ENCODE data around the gene GJB4. TPM values are rescaled to one million over a fixed set of nuclear protein-coding genes. Genes with fewer than 3 reads are reported as not detected.

GJB4 gene
- total RNA-seq, result not detected in 2 replicates

DNA sequence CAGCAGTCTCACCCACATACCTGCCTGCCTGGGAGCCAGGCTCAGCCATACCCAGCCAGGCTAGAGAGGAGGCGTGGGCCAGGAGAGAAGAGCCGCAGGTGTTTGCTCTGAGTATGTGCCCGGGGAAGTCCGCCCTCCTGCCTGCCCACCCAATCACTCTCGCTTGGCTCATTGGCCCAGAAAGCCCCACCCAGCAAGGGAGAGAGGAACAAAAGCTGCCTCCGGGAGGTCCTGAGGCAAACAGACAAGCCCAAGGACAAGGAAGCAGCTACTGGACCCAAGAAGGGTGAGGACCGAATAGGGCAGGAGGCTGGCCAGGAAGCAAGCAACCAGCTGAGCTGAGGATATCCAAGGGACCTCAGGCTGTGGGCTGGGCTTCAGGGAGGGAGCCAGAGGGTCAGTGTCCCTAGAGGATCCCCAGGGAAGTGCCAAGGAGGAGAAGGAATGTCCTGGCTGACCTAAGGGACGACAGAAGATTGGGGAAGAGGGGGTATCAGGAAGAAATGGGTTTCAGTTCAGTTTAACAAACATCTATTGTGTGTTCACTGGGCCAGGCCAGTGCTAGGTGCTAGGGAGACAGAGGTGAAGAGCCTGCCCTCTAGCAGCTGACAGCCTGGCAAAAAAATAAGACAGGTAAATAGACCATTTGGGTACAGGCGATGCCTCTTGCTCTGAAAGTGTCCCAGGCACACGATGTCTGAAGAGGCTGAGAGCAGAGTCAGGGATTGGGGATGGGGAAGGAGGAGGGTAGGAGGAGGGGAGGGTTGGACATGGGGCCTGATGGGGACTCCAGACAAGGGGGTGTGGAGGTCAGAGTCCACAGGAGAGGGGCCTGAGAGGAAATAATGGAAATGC, at the start of gene GJB4:
Gene GJB4 (plus strand): TSS at position 238 of the 855 bp plus-strand sequence. CDS start 1,515 bp downstream, outside the sequence.

DNA sequence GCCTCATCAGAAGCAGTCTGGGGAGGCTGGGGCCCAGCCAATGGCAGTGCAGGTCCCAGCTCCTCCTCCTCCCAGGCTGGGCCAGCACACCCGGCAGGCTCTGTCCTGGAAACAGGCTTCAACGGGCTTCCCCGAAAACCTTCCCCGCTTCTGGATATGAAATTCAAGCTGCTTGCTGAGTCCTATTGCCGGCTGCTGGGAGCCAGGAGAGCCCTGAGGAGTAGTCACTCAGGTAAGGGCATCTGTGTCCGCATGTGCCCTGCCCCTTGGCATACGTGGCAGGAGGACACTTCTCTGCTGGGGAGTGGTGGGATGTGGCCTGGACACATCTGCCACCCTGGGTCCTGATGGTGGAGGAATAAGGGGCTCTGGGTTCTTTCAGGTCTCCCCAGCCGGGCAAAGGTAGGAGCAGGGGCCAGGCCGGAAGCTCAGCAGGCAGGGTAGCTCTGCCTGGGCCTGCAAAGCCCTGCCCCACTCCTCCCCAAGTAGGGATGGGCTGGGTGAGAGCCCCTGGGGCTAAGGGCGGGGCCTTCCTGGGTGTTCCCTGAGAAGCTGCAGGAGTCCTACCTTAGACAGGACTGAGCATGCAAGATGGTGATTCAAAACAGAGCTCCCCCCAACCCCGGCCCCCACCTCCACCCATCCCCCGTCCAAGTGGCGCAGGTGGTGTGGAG, 4.4 kb upstream of the GJB4 start, which contains the start of gene GJB5:
Gene GJB5 (plus strand): TSS at position 84 of the 674 bp plus-strand sequence. CDS start 2,284 bp downstream, outside the sequence.

DNA sequence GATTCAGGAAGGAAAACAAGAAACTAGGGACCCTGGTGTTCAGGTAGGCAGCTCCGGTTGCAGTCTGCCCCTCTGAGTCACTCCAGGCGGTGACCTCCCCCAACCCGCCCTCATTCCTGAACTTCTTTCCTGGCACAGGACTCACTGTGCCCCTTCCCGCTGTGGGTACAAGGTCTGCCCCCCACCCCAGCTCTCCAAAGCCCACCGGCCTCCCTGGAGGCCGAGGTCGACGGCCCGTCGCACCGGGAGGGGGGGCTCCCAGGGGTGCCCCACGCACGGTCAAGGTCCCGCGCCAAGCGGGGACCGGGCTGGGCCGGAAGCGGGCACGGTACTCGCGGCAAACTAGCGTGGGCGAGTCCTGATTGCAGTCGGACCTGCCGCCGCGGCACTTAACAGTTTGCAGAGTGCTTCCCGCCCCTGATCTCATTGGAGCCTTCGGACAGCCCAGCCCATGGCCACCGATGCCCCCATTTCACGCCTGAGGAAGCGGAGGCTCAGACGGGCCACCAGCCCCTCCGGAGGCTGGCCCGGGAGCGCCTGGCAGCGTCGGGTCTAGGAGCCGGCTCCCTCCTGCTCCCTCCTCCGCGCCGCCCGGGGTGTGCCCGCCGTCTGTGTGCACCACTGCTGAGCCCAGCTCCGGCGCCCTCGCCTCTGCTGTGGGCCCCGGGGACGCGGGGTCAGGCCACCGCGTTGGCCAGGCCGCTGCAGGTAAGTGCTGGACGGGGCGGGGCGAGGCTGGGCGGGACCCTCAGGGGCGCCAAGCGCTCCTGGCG, 21.7 kb downstream of the GJB4 start, which contains the start of gene GJB3:
Gene GJB3 (plus strand): TSS at position 144 of the 773 bp plus-strand sequence. CDS start 3,549 bp downstream, outside the sequence.

DNA sequence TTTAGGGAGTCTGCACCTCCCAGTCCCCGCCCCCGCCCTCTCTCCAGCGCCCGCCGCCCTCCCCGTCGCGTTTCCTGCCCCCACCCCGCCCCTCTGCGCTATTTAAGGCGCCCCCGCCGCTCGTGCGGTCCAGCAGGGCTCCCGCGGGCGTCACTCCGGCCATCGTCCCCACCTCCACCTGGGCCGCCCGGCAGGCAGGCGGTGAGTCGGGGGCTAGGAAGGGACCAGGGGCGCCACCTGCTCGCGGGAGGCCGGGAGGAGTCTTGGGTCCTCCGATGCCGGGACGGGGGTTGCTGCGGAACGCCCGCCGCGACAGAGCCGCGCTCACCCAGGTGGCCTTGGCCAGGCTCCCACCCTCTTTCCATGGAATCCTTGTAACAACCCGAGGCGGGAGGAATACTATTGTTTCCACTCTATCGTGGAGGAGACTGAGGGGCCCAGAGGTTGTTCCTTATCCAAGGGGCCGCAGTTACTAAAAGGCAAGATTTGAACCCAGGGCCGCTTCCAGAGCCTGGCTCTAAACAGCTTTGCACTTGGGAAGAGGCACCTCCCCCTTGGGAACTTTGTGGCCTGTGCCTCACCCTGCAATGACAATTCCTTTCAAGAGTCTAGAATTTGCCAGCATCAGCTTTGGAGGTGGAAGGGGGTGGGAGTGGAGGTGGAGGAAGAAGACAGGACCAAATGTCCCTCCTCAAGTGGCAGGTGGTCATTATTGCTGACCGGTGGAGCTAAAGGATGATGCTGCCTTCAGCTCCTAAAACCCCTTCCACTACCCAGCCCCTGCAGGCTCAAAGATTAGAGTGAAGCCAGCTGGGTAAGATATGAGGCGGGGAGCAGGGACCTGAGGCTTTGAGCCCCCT, 33.6 kb downstream of the GJB4 start, which contains the start of gene GJA4:
Gene GJA4 (plus strand): TSS at position 132 of the 860 bp plus-strand sequence. CDS start 1,215 bp downstream, outside the sequence.

Other genes with a start within 250 kb of the GJB4 start
- gene GJB5, start 4.7 kb upstream of the GJB4 start, total RNA-seq, result not detected in 2 replicates
- gene GJB3, start 21.5 kb downstream of the GJB4 start, total RNA-seq, result not detected in 2 replicates
- not detected in 2 replicates for gene GJA4, start 33.3 kb downstream of the GJB4 start, total RNA-seq
- gene SMIM12, start 100.0 kb downstream of the GJB4 start, total RNA-seq, result 25.1 and 31.9 TPM in 2 replicates
- 0.18 TPM in 1 of 2 replicates, not detected in the other for gene DLGAP3, start 169.9 kb downstream of the GJB4 start, total RNA-seq
- gene TMEM35B, start 225.6 kb downstream of the GJB4 start, total RNA-seq, result 69.8 and 71.2 TPM in 2 replicates